Measurements from ENCODE around the gene GOLPH3L.
A peak's percentile ranks its signal among the peaks of the same experiment; 100 is the strongest.
"Not testable (repeated sequence)": the region's sequence is repeated elsewhere in the genome, so short reads cannot be mapped to it uniquely, and the experiment has no call there.

Gene GOLPH3L

GRCh38 chr1:150657064-150657463 lies 39.9 kb downstream of the GOLPH3L start:
- H3K36me3 ChIP-seq (ENCODE audit: control insufficient read depth, low read depth, low read length) = peaks cover 20% of the 10 kb centered on the region
- not testable (repeated sequence) for H3K27ac ChIP-seq (ENCODE audit: low read length); H3K27me3 ChIP-seq (ENCODE audit: control insufficient read depth, insufficient read depth, low read length); H3K4me1 ChIP-seq (ENCODE audit: control insufficient read depth, low read depth, low read length); H3K9ac ChIP-seq (ENCODE audit: low read length); H3K4me3 ChIP-seq (ENCODE audit: low read length); H3K9me3 ChIP-seq (ENCODE audit: control insufficient read depth, low read depth, low read length)

GRCh38 chr1:150654635-150655034 lies 42.3 kb downstream of the GOLPH3L start:
- not testable (repeated sequence) for H3K9me3 ChIP-seq (ENCODE audit: control insufficient read depth, low read depth, low read length); H3K27me3 ChIP-seq (ENCODE audit: control insufficient read depth, insufficient read depth, low read length); H3K4me3 ChIP-seq (ENCODE audit: low read length); H3K9ac ChIP-seq (ENCODE audit: low read length); H3K27ac ChIP-seq (ENCODE audit: low read length); H3K4me1 ChIP-seq (ENCODE audit: control insufficient read depth, low read depth, low read length)
- peaks cover 14% of the 10 kb centered on the region for H3K36me3 ChIP-seq (ENCODE audit: control insufficient read depth, low read depth, low read length)

GRCh38 chr1:150650193-150650592 lies 46.8 kb downstream of the GOLPH3L start:
- no peaks in the 10 kb centered on the region for H3K4me1 ChIP-seq (ENCODE audit: control insufficient read depth, low read depth, low read length)
- H3K27me3 ChIP-seq (ENCODE audit: control insufficient read depth, insufficient read depth, low read length) = no peaks in the 10 kb centered on the region
- no peaks in the 10 kb centered on the region for H3K9me3 ChIP-seq (ENCODE audit: control insufficient read depth, low read depth, low read length)
- H3K27ac ChIP-seq (ENCODE audit: low read length) = no peak overlapping the region
- no peak overlapping the region for H3K9ac ChIP-seq (ENCODE audit: low read length)
- H3K36me3 ChIP-seq (ENCODE audit: control insufficient read depth, low read depth, low read length) = peaks cover 31% of the 10 kb centered on the region
- no peak overlapping the region for H3K4me3 ChIP-seq (ENCODE audit: low read length)

- Histone ChIP-seq H3K4me1 (ENCODE audit: control insufficient read depth, low read depth, low read length) (no peaks in the 10 kb centered on the region), H3K36me3 (ENCODE audit: control insufficient read depth, low read depth, low read length) (peaks cover 31% of the 10 kb centered on the region), H3K27ac (ENCODE audit: low read length) (no peak overlapping the region), H3K4me3 (ENCODE audit: low read length) (no peak overlapping the region), H3K9me3 (ENCODE audit: control insufficient read depth, low read depth, low read length) (no peaks in the 10 kb centered on the region), H3K9ac (ENCODE audit: low read length) (no peak overlapping the region), H3K27me3 (ENCODE audit: control insufficient read depth, insufficient read depth, low read length) (no peaks in the 10 kb centered on the region)
Measured at GRCh38 chr1:150649441-150650075, 47.4 kb downstream of the GOLPH3L start.

GRCh38 chr1:150642296-150642695 lies 54.7 kb downstream of the GOLPH3L start:
- peak overlapping the region; percentile 88 for H3K27ac ChIP-seq (ENCODE audit: low read length)

GRCh38 chr1:150641126-150641815 lies 55.7 kb downstream of the GOLPH3L start:
- H3K9me3 ChIP-seq (ENCODE audit: control insufficient read depth, low read depth, low read length); H3K27me3 ChIP-seq (ENCODE audit: control insufficient read depth, insufficient read depth, low read length); H3K4me3 ChIP-seq (ENCODE audit: low read length); H3K36me3 ChIP-seq (ENCODE audit: control insufficient read depth, low read depth, low read length): not testable (repeated sequence)
- H3K9ac ChIP-seq (ENCODE audit: low read length) = peak overlapping the region; percentile 58
- peaks cover 14% of the 10 kb centered on the region for H3K4me1 ChIP-seq (ENCODE audit: control insufficient read depth, low read depth, low read length)
- H3K27ac ChIP-seq (ENCODE audit: low read length) = peak overlapping the region; percentile 89

More at GRCh38 chr1:150642296-150642695, 54.7 kb downstream of the GOLPH3L start:
- Histone ChIP-seq H3K27me3 (ENCODE audit: control insufficient read depth, insufficient read depth, low read length) (no peaks in the 10 kb centered on the region), H3K36me3 (ENCODE audit: control insufficient read depth, low read depth, low read length) (peaks cover 6% of the 10 kb centered on the region), H3K9ac (ENCODE audit: low read length) (peak overlapping the region; percentile 58), H3K4me1 (ENCODE audit: control insufficient read depth, low read depth, low read length) (peaks cover 14% of the 10 kb centered on the region), H3K4me3 (ENCODE audit: low read length) (peak overlapping the region; percentile 14), H3K9me3 (ENCODE audit: control insufficient read depth, low read depth, low read length) (no peaks in the 10 kb centered on the region)

- H3K36me3 ChIP-seq (ENCODE audit: control insufficient read depth, low read depth, low read length); H3K9ac ChIP-seq (ENCODE audit: low read length); H3K27me3 ChIP-seq (ENCODE audit: control insufficient read depth, insufficient read depth, low read length); H3K9me3 ChIP-seq (ENCODE audit: control insufficient read depth, low read depth, low read length); H3K4me3 ChIP-seq (ENCODE audit: low read length); H3K27ac ChIP-seq (ENCODE audit: low read length): not testable (repeated sequence)
- H3K4me1 ChIP-seq (ENCODE audit: control insufficient read depth, low read depth, low read length) = peaks cover 33% of the 10 kb centered on the region
Measured at GRCh38 chr1:150638430-150638829, 58.5 kb downstream of the GOLPH3L start.

- peaks cover 29% of the 10 kb centered on the region for H3K4me1 ChIP-seq (ENCODE audit: control insufficient read depth, low read depth, low read length)
- peak overlapping the region; percentile 38 for H3K4me3 ChIP-seq (ENCODE audit: low read length)
- H3K27ac ChIP-seq (ENCODE audit: low read length) = peak overlapping the region; percentile 88
- not testable (repeated sequence) for H3K27me3 ChIP-seq (ENCODE audit: control insufficient read depth, insufficient read depth, low read length); H3K9me3 ChIP-seq (ENCODE audit: control insufficient read depth, low read depth, low read length); H3K36me3 ChIP-seq (ENCODE audit: control insufficient read depth, low read depth, low read length)
- peak overlapping the region; percentile 57 for H3K9ac ChIP-seq (ENCODE audit: low read length)
Measured at GRCh38 chr1:150634839-150635622, 61.9 kb downstream of the GOLPH3L start.

- peaks cover 24% of the 10 kb centered on the region for H3K4me1 ChIP-seq (ENCODE audit: control insufficient read depth, low read depth, low read length)
- peak within 1 kb of the TSS; percentile 88 for H3K27ac ChIP-seq (ENCODE audit: low read length)
- peaks cover 34% of the 10 kb centered on the region for H3K36me3 ChIP-seq (ENCODE audit: control insufficient read depth, low read depth, low read length)
Measured at GRCh38 chr1:150629115-150629928, 67.6 kb downstream of the GOLPH3L start, which contains the start of gene ENSA. Gene ENSA (minus strand): TSS chr1:150629612. CDS start chr1:150629470, 142 bp downstream.

GRCh38 chr1:150628766-150629114 lies 68.2 kb downstream of the GOLPH3L start:
- Histone ChIP-seq H3K9me3 (ENCODE audit: control insufficient read depth, low read depth, low read length) (no peaks in the 10 kb centered on the region), H3K27ac (ENCODE audit: low read length) (peak overlapping the region; percentile 42), H3K9ac (ENCODE audit: low read length) (peak overlapping the region; percentile 88), H3K4me3 (ENCODE audit: low read length) (peak overlapping the region; percentile 79), H3K4me1 (ENCODE audit: control insufficient read depth, low read depth, low read length) (peaks cover 20% of the 10 kb centered on the region), H3K36me3 (ENCODE audit: control insufficient read depth, low read depth, low read length) (peaks cover 40% of the 10 kb centered on the region), H3K27me3 (ENCODE audit: control insufficient read depth, insufficient read depth, low read length) (no peaks in the 10 kb centered on the region)

More at GRCh38 chr1:150629115-150629928, 67.6 kb downstream of the GOLPH3L start, which contains the start of gene ENSA:
- Histone ChIP-seq H3K9ac (ENCODE audit: low read length) (peak within 1 kb of the TSS; percentile 88), H3K27me3 (ENCODE audit: control insufficient read depth, insufficient read depth, low read length) (no peaks in the 10 kb centered on the region), H3K4me3 (ENCODE audit: low read length) (peak within 1 kb of the TSS; percentile 79), H3K9me3 (ENCODE audit: control insufficient read depth, low read depth, low read length) (no peaks in the 10 kb centered on the region)
